ENCODE measurements around the gene EDARADD.
"Not testable (repeated sequence)": the region's sequence is repeated elsewhere in the genome, so short reads cannot be mapped to it uniquely, and the experiment has no call there.

GRCh38 chr1:236504338-236504737 is 110.3 kb downstream of the EDARADD start:
- TF ChIP-seq POLR2AphosphoS5 (IDR thresholded peaks at IDR 0.05; ENCODE audit: low read depth, low read length); SIN3A (IDR thresholded peaks at IDR 0.05; ENCODE audit: borderline replicate concordance, insufficient read depth, low read depth, low read length): not testable (repeated sequence)
- TF ChIP-seq, protein P1, sequence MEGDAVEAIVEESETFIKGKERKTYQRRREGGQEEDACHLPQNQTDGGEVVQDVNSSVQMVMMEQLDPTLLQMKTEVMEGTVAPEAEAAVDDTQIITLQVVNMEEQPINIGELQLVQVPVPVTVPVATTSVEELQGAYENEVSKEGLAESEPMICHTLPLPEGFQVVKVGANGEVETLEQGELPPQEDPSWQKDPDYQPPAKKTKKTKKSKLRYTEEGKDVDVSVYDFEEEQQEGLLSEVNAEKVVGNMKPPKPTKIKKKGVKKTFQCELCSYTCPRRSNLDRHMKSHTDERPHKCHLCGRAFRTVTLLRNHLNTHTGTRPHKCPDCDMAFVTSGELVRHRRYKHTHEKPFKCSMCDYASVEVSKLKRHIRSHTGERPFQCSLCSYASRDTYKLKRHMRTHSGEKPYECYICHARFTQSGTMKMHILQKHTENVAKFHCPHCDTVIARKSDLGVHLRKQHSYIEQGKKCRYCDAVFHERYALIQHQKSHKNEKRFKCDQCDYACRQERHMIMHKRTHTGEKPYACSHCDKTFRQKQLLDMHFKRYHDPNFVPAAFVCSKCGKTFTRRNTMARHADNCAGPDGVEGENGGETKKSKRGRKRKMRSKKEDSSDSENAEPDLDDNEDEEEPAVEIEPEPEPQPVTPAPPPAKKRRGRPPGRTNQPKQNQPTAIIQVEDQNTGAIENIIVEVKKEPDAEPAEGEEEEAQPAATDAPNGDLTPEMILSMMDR (IDR thresholded peaks at IDR 0.05) = not testable (repeated sequence)
